NCI-H2029 (cell line): ENCODE measurements around the gene PYGB.
"Not testable (repeated sequence)": the region's sequence is repeated elsewhere in the genome, so short reads cannot be mapped to it uniquely, and the experiment has no call there.

Experiments used
- DNase-seq: peaks from one replicate; lab custom pipeline; 2025; lab: John Stamatoyannopoulos, UW

PYGB gene

GRCh38 chr20:25249198-25249931 is 1.5 kb downstream of the PYGB start:
- peak; percentile 13 for DNase-seq

GRCh38 chr20:25250508-25250907 is 2.6 kb downstream of the PYGB start:
- DNase-seq = peak; percentile 58

DNA sequence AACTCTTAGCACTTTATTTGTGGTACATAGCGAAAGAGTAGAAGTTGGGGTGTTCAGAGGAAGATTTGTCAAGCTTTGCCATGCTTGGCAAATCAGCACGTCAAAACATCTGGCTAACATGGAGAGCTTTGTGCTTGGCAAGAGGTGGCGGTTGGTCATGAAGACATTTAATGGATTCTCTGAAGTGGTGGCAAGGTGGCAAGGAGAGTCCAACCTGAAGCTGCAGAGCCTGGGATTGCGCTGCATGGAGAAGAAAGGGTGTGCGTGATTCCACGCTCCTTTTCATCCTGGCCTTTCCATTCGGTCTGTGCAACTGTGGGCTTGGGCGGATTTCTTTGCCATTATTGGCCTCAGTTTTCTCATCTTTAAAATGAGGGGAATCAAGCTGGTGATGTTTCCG is 3.1 kb downstream of the PYGB start:
- DNase-seq = peak; percentile 36

- DNase-seq = no peak
These were observed 3.7 kb downstream of the PYGB start for GRCh38 chr20:25251558-25251957.

- no peak for DNase-seq
These were observed 4.4 kb downstream of the PYGB start for GRCh38 chr20:25252230-25252651.

DNA sequence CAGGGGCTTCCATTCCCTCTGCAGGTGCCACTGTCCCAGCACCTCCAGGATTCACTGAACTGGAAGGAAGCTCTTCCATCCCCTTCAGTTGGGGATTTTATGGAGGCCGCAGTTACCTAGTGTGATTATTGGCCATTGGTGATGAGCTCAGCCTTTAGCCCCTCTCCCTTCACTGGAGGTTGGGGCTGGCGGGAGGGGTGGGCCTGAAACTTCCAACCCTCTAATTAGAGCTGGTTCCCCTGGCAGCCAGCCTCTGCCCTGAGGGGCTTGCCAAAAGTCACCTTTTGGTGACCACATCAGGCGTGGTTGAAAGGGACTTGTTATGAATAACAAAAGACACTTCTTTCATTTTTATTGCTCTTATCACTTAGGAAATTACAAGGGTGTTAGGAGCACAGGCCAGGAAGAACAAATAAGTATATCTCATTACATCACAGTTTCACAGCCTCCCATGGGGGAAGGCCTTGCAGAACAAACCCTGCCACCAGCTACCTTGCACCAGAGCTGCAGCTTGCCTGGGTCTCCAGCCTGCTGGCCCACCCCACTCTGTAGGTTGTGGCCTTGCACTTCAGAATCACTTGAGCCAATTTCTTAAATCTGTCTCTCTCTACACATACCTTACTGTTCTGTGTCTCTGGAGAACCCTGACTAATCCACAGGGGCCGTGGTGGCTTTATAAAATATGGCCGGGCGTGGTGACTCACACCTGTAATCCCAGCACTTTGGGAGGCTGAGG is 5.0 kb downstream of the PYGB start:
- peak; percentile 82 for DNase-seq

- DNase-seq = no peak
These were observed 5.9 kb downstream of the PYGB start for GRCh38 chr20:25253606-25254275.

DNA sequence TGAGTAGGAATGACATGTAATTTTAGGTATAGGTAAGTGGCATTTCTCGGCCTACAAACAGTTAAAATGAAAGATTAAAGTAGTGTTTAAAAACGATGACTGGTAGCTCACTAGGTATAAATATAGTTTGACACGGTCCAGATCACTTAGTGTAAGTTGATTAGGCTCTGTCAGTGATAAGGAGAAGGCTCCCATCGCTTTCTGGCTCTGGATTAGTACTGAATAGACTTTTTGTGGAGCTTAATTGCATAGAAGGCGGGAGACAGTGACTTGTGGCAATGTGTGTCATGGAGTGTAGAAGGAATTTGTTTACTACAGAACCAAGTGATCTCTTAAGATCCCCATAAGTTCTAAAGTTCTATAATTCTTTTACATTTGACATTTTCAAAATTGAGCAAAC is 6.7 kb downstream of the PYGB start:
- no peak for DNase-seq

GRCh38 chr20:25254986-25255680 is 7.2 kb downstream of the PYGB start:
- DNase-seq = peak; percentile 82

DNA sequence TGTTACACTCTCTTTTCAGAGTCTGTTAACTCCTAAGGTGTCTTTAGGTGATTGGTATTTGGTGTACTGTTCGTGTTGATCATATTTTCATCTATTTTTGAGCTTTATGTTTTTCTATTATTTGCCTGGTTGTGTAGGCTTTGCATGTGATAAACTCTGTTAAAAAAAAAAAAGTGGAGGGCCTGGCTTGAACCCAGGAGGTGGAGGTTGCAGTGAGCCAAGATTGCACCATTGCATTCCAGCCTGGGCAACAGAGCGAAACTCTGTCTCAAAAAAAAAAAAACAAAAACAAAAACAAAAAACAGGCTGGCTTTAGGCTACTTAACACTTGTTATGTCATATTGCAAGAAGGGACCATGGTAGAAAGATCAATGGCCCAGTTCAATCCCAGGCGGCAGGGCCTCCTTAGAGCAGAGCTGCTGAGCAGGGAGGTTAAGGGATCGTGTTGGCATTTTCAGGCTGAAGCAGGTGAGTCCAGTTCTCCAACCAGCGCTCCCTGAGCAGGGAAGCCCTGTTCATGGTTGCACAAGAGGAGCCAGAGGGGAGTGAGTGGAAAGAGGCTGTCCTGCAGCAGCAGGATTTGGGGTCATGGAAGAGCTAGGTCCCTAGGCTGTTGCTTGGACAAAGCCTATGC is 8.5 kb downstream of the PYGB start:
- no peak for DNase-seq

DNA sequence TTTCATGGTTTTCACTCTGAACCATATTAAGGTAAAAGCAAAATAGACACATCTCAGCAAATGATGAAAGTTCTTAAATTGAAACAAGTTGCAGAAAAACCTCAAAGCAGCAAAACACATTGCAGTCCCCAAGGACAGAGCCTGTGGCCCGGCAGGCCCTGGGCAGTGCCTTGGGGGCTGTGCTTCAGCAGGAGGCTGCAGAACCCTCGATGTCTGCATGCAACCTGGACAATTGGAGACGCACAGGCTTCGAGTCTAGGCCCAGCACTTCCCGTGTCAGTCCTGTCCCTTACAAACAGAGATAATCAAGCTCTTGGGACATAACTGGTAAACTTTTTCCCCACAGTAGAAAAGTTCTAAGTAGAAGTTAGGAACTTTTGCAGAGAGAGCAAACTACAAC is 9.2 kb downstream of the PYGB start:
- no peak for DNase-seq

DNA sequence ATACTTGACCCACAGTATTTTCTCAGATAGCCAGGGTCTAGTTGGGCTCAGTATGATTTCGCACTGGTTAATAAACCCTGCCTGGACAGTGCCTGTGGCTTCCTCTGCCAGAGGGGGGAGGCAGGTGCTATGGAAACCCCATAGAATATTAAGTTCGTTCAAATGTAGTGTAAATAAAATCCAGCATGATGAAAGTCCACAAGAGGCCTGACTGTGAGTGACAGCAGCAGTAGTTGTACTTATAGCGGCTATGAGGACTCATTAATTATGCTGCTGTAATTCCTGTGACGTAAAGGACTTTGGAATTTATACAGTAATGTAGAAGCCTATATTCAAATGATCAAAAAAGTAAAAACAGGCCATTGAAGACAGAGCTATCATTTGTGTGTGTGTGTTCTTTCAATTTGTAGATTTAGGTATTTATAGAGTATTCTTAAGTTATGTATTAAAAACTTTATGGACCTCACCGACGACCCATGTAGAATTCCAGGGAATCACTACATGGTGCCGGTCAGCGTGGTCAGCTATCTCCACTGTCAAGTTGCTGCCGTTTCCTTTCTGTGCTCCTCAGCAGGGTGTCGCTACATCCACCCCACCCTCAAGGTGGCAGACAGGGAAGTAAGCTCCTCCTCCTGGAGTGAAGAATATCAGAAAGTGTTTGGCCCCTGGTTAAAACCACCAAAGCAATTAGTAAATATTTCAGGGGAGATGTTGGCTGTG is 10.0 kb downstream of the PYGB start:
- no peak for DNase-seq

- DNase-seq = no peak
These were observed 10.6 kb downstream of the PYGB start for GRCh38 chr20:25258476-25258805.

GRCh38 chr20:25258828-25259227 is 10.9 kb downstream of the PYGB start:
- DNase-seq = no peak

- DNase-seq = no peak
These were observed 11.5 kb downstream of the PYGB start for GRCh38 chr20:25259358-25259757.

DNA sequence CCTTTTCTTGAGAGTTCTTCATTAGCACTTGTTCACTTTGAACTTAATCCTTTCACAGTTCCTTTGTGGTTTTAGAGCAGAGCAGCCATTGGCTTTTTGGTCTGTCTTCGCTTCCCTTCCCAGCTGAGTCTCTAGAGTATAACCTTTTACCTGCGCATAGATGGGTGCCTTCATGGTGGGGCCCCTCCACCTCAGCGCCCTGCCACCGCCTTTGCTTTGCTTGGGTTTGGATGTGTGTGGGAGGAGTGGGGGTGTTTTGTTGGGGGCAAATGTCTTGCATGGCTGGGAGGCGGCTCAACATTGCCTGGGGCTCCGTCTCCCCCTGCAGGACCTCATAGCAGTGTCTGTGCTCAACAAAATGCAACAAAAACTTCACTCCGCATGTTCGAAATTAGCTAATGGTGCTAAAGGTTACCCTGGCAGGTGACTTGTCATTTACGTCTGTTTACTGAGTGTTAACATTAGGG is 11.9 kb downstream of the PYGB start:
- no peak for DNase-seq

DNA sequence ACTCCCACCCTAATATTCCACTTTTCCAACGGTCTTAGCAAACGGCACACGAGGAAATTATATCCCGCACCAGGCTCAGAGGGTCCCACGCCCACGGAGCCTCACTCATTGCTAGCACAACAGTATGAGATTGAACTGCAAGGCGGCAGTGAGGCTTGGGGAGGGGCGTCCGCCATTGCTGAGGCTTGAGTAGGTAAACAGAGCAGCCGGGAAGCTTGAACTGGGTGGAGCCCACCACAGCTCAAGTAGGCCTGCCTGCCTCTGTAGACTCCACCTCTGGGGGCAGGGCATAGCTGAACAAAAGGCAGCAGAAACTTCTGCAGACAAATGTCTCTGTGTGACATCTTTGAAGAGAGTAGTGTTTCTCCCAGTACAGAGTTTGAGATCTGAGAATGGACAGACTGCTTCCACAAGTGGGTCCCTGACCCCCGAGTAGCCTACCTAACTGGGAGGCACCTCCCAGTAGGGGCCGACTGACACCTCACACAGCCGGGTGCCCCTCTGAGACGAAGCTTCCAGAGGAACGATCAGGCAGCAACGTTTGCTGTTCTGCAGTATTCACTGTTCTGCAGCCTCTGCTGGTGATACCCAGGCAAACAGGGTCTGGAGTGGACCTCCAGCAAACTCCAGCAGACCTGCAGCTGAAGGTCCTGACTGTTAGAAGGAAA is 13.0 kb downstream of the PYGB start:
- DNase-seq = not testable (repeated sequence)

- no peak for DNase-seq
These were observed 21.4 kb downstream of the PYGB start for GRCh38 chr20:25269057-25269832.

DNA sequence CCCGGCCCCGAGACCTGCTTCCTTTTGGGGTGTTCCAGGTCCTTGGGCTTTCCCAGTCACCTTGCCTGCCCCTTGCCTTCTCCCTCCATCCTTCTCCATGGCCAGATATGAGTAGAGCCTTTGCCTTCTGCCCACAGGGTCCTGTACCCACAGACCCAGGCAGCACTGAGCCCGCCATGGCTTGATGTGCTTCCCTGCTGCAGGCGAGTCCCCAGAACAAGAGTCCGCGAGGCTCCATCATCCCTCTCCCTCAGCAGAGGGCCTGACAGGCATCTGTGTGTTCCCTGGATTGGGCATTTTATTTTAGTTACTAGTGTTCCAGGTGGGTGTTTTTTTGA is 21.9 kb downstream of the PYGB start:
- no peak for DNase-seq

- DNase-seq = peak; percentile 57
These were observed 23.0 kb downstream of the PYGB start for GRCh38 chr20:25270829-25271251.
